HG02970 (cell line): ENCODE measurements around the gene C10orf90.

Experiments
- ATAC-seq: cut with Tn5 transposase; IDR thresholded peaks from one replicate; pipeline ENCODE4 v1.9.1; 2021; ENCODE audit warnings: mild to moderate bottlenecking, moderate library complexity, moderate number of reproducible peaks; ENCODE audit not compliant: unreplicated experiment, low FRiP score

C10orf90 gene

DNA sequence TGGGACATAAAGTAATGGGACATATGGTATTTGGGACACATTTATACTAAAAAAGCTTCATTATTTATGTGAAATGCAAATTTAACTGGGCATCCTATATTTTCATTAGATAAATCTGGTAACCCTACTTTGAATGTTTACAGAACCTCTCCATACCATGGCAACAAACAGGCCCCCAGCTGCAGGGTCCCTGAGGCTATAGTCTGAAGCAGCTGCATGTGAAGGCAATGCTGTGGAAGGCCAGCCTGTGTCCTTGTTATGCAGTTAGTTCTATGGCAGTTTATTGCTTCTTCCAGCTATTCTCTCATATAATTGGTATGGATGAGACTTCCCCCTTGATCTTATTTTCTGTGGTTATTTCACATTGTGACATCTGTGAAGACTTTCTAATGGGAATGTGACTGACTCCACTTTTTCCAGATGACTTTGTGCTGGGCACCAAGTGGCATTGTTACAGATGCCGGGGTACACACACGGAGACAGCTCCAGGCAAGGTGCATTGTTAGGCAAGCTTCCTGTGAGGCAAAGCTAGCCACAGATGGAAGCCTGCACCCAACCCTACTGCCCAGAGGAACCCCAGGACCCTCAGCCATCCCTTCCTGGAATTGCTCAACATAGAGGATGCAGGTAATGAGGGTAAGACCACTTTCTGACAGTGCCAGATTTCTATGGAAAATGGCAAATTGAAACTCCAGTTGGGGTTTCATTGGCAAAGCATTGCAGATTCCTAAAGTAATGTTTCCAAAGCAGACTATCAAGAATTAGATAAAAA is 232.7 kb downstream of the C10orf90 start:
- no peak for ATAC-seq

DNA sequence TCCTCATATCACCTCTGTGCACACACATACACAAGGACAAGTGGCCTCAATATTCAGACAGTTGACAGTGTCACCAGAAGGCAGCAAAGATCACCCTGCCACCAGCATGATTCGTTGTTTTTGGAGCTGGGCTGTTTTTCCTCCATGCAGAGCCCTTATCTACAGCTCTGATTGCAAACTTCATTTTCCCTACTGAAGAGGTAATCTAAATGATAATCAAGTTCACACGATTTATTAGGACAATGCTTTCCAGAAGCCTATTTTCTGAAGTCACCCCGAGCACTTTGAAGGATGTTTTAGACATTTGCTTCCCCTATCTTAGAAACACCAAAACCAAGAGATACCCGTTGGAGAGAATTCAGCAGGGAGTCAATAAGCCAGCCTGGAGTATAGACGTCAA is 236.3 kb downstream of the C10orf90 start:
- no peak for ATAC-seq

DNA sequence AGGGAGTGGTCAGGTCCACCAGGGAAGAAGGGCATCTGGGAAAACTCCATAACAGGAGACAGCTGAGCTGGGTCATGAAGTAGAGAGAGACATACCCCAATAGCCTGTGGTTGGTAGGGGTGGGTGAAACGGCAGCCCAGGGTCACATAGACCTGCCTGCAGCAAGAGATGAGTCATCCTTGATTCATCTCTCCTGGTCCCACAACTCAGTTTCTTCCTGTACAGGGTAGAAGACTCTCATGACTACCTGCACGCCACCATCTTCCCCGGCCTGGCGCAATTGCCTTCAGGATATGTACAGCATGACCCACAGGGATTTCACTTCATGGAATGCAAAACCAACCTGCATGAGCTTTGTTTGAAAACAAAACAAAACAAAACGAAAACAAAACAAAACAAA is 237.1 kb downstream of the C10orf90 start:
- ATAC-seq: no peak

DNA sequence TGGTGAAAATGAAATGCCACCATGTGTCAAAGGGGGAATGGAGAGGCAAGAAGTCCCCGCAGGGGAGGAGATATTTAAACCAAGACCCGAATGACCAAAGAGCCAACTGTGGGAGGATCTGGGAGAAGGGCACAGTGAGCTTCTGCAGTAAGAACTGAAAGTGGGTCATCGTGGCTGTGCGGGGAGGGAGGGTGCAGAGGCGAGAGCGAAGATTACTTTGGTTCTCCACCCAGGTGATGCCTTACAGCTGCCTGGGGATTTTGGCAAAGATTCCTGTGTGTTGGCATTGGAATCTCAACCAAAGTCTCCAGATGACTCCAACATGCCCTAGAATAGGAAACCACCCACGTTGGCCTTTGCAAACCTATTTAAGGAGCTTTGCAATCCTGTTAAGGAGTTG is 238.0 kb downstream of the C10orf90 start:
- ATAC-seq: no peak

DNA sequence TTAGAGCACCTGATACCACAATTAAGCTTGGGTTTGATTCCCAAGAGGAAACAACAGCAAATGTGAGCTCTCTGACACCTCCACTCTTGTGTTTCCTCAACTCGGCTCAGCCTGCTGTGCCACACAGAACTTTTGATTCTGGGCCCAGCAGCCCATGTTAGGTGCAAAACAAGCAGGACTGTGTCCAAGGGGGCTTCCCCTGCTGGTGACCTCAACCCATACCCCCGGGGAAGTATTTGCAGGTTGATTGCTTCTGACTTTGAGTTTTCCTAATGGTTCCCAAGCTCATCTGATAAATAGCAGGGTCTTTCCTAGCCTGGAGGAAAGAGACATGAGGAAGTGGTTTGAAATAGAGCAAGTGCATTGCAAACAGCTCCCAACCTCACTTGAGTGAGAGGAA is 238.7 kb downstream of the C10orf90 start:
- ATAC-seq: no peak

DNA sequence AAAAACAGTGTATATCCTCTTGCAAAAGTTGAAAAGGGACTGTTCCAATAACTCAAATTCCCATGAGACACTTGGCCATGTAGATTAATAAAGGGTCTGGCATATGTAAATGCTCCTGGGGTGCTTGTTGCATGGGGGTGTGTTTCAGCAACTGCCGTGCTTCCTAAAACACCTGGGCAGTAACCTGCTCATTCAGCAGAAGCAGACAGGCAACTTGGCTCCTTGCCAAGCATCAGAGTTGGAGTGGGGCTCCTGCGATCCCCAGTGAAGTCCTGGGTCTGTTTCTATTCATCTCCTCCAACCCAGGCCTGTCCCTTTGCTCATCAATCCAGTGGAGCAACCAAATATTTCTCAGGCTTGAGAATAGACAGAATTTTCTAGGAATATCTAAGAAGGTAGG is 240.0 kb downstream of the C10orf90 start:
- ATAC-seq: no peak

DNA sequence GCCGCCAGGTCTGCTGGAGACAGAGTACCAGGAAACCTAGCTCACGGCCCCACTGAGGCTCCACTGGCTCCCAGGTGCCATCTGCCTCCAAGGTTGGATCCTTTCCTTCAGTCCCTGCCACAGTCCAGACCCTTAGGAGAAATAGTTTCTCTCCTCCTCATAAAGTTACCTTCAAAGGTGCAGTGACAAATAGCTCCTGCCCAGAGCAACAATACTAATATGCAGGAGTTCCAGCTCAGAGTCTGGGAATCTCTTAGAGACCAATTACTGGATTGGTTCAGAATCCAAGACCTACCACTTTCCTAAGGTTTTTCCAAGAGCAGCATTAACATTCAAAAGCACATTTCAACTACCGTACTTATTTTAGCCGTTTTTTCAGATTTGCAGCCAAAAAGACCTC is 241.2 kb downstream of the C10orf90 start:
- no peak for ATAC-seq

DNA sequence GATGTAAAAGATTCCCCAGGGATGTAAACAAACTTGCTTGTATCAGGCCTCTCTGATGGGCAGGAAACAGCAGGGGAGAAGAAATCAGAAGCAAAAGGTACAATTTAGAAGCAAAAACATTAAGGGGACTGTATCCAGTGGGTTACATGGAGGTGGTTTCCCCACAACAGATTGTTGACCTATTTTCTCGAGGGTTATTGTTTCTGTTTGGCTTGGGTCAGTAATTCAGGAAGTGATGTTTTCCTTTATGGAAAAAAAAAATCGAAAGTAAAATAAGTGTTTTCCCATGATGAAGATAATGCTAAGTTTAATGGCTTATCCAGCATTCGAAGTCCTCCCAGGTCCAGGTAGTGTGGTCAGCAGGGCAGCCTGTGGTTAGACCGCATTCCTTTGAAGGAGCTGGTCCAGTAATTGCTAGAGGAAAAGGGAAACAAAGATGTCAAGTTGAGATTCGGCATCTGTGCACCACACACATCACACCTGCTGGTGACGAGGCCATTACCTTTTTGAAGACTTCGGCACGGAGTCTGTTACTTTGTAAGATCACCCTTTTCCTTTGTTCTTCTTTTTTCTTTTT is 244.9 kb downstream of the C10orf90 start:
- ATAC-seq: no peak

DNA sequence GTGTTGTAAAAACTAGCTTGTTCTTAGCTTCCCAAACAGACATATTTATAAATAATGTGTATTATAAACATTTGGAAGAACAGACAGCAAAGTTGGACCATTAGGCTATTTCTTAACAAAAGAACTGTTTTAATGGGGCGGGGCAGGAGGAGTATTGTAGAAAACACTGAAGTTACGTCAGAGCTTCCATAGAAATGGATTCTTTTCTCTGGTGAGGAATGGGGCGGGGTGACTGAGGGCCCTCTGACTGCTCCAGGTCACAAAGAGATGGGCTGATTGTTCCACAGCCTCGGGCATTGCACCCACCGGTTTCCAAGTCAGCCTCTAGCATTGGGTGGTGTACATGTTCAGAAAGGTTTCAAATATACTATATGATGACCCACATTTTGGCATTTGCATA is 245.5 kb downstream of the C10orf90 start:
- no peak for ATAC-seq

DNA sequence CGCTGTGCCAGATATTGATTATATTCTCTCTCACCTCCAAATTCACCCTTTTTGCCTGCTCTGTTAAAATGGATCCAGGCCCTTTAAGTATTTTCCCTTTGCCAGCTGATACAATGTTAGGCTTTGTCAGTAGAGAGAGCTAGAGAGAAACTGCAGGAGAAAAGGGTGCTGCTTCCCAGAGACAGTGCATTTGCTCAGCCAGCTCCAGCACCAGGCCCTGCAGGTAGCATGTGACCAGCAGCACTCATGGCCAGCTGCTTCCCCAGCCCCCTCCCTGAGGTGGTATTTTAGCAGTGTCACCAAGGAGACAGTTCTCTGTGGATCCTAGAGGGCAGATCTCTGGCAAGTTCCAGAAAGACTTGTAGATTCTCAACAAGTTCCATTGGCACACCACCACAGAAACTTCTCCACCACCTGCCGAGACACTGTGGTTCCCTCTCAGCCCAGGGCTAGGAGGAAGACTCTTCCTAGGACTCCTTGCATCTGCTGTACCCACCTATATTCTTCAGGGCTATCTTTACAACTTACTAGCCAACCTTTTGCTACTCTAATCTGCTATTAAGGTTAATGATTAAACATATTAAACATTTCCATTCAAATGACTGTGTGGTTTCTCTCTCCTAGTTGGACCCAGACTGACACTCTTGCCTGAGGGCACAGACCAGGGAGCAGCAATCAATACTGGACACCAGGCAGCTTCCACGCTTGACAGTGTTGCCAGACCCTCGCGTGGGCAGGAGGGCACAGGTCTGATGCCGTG is 246.6 kb downstream of the C10orf90 start:
- ATAC-seq: no peak

DNA sequence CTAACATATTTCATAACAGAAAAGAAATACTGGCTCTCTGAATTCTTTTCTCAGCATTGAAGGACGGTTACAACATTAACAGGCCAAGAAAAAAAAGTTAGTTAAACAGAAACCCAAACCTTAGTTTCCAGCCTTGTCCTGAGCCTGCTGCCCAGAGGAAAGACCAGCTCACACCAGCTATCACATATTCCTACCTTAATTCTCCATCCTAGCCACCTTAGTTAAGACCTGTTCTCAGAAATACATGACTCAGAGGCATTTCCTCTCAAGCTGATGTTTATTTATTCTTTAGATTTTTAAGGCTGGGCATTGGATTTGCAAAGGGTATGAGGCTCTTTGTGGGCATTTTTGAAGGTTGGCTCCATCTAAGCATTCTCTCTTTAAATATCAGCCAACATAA is 247.9 kb downstream of the C10orf90 start:
- ATAC-seq: no peak

DNA sequence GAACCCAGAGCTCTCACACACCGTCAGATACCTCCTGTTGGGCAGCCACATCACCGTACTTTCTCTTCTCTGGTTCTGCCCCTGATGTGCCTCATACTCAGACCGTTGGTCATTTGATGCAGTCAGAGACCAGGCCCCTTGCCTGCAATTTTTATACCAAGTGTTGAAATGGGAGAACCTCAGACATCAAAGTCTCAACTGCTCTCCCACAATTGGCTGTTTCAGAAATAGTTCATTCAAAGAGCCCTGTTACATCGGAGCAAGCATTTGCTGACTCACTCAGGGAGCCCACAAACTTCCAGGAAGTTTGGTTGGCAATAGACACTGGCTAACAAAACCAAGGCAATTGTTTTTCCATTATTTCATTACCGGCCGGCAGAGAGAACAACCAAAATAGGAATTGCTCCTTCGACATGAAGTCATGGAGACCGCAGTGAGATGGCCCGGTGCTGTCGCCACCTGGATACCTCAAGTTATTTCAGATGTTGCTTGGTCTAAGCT is 248.7 kb downstream of the C10orf90 start:
- ATAC-seq: no peak

DNA sequence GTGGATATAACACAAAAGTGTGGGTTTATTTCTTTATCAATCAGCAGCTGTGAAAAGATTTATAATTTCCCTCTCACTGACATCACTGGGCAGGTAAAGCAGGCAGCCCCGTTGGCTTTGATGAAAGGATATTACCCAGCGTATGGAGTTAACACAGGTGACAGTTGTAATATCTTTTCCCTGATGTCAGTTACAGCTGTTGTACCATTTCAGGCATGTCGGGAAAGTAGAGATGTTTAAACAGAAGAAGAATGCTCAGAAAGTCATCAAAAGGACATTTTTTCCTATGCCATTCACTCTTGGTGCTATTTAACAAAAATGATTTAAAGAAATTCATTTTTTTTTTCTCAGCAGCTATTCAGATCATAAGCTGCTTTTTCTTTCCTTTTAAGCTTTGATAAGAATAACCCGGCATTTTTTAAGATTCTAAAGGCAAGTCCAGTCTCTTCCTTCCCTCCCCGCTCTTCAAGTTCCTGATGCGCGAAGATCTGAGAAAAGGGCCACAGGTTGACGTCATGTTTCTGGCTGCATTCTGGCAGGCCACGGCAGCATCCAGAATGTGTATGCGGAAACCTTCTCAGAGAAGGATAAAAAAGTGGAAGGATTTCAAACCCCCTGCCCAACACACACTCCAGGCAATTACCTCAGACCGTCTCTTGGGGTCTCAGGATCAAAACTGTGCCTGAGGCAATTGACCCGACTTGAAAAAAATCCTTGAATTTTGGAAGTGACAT is 249.8 kb downstream of the C10orf90 start:
- no peak for ATAC-seq

DNA sequence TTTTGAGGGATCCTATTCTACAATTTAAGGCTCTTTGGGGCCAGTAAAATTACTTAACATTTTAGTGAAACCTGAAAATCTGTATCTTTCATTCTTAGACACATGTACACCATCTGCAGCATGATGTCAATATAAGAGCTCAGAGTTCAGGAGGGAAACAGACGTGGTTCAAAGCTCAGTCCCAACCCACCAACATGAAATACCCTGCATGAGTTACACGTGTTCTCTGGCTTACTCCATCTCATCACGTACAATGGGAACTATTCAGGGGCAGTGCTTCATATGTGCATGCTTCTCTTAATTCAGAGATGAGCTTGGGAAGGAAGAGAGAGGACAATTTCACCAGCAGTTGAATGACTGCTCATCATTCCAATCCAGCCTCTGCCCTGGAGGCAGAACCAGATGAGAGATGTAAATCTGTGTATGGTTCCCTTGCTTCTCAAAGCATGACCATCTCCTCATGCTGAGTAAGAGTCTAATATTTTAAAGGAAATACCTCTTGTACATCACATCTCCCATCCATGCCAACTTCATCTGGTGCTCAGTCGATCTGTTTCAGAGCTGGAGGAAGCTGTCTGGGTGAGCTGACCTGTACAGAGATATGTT is 253.2 kb downstream of the C10orf90 start:
- ATAC-seq: no peak

DNA sequence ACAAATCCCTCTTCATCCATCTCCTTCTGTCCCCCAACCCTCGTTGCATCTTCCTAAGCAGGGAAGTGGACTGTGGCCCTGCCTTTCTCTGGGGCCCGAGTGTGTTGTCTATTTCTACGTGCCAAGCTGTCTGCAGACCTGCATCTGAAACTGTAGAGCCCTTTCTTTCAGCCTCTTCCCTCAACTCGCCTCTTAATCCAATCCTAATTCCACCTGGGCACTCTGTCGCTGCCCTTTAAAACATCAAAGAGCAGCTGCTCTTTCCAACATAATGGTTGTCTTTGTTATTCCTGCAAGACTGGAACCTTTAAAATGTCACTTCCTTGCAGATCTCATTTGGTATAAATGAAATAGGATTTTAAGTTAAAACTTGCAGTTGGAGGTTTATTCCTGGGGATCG is 260.7 kb downstream of the C10orf90 start:
- no peak for ATAC-seq

DNA sequence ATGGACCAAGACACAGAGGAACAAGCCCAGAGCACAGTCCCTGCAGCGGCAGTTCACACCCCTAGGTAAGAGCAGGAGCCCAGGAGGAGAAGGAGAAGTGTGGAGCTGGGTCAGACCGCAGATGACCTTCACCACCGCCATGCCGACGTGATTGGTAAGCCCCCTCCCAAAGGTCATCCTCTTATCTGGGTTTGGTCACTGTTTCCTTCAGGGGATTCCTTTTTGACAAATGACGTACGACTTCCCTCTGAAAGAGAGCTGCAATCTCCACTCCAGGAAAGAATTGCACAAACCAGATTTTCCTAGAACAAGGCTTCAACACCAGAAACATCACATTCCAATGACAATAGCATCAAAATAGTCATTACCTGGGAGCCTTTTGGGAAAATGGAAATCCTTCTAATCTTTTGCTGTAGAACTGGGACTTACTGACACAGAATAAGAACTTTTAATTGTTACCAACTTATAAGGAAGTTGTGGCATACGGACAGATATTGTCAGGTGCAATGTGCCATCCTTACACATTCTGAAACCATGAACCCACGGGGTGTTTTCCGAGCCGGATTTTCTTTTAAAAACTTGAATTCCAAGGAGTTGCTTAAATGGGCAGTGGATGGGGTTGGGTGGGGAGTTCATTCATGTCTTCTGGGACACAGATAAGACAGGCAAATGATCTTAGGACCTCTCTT is 261.4 kb downstream of the C10orf90 start:
- ATAC-seq: no peak

DNA sequence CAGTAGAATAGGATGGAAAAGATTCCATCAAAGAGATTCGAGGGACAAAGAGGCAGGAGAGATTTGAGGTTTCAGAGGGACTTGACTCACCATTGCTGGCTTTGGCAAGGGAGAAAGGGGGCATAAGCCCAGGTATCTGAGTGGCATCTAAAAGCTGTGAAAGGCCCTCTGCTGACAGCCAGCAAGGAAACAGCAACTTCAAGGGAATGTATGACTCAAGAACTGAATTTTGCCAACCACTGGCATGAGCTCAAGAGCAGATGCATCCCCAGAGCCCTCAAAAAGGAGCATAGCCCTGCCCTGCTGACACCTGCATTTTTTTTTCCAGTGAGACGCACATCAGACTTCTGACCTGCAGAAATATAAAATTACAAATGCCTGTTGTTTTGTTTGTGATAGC is 262.7 kb downstream of the C10orf90 start:
- ATAC-seq: no peak

DNA sequence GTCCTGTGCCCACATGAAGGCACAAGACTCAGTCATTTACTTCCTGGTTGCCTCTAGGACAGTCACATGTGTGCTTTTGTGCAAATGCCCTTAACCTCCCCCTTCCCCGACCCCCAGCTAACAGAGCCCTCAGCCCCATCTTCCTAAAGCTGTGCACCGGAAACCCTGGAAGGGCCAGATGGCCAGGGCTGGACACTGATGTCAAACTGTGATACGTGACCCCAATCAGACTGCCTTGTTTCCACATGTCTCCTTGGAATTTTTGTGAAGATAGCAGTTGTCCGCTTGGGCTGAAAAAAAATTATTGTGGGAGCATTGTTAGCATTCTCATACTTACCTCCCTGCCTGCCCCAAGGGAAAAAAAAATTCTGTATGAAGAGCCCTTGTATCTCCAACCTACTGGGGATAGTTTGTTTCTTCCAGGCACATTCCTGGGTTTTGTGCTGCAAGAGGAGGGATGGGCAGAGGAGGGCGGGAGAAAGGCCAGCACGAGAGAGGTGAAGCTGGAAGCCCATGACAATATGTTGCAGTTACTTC is 265.2 kb downstream of the C10orf90 start:
- no peak for ATAC-seq
